ENCODE results near the gene RETREG2.

DNA sequence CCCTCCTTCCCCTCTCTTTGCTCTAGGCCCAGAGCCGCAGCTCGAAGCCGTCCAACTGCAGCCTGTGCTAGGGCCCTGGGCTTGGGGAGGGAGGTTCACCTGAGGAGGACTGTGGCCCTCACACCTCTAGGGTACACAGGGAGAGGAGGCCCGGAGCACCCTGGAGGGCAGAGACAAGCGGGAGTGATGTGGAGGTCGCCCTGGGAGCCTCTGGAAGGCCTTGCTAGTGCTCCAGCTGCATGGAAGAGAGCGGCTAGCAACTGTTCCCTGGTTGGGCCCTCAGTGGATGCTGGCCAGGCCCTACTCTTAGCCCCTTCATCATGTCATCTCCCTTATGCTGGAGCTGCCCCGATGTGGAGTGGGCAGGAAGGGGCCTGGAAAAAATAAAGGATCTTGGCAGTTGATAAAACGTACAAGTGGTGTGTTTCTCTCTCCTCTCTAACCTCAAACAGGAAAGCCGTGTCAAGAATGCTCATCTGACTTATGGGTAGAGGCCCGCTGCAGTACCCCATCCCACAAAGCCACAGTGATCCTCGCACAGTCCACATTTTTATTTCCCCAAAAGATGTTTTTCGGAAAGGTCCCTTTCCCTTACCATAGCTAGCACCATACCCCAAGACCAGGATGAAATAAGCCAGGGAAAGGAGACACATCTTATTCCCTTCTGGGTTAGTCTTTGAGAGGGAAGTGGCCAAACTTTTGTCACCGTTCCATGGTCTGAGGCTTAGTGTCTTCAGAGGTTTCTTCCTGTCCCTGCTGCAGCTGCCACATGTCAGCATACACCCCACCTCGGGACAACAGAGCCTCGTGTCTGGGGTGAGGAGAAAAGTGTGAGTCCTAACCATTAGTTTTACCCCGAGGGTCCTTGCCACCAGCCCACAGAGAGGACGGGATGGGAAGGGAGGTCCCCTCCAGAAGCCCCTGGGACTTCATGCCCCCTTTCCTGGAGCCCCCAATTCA lies 31.4 kb downstream of the RETREG2 start:
- TF ChIP-seq GTF2F1 (IDR thresholded peaks at IDR 0.05; ENCODE audit: borderline replicate concordance, low read depth, low read length): no peak
- TF ChIP-seq ZNF274 (IDR thresholded peaks at IDR 0.05; ENCODE audit: borderline replicate concordance, extremely low read depth, low read length): no peak
- no peak for TF ChIP-seq HDAC6 (IDR thresholded peaks at IDR 0.05; ENCODE audit: low read depth, low read length)
- TF ChIP-seq, protein P1, sequence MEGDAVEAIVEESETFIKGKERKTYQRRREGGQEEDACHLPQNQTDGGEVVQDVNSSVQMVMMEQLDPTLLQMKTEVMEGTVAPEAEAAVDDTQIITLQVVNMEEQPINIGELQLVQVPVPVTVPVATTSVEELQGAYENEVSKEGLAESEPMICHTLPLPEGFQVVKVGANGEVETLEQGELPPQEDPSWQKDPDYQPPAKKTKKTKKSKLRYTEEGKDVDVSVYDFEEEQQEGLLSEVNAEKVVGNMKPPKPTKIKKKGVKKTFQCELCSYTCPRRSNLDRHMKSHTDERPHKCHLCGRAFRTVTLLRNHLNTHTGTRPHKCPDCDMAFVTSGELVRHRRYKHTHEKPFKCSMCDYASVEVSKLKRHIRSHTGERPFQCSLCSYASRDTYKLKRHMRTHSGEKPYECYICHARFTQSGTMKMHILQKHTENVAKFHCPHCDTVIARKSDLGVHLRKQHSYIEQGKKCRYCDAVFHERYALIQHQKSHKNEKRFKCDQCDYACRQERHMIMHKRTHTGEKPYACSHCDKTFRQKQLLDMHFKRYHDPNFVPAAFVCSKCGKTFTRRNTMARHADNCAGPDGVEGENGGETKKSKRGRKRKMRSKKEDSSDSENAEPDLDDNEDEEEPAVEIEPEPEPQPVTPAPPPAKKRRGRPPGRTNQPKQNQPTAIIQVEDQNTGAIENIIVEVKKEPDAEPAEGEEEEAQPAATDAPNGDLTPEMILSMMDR (IDR thresholded peaks at IDR 0.05; ENCODE audit: control extremely low read depth in 1 of 3, insufficient read depth in 1 of 3, low read depth in 1 of 3, low read length in 3 of 3): no peak
- no peak for TF ChIP-seq RXRA (IDR thresholded peaks at IDR 0.05; ENCODE audit: insufficient read depth, low read depth, low read length)
- TF ChIP-seq, protein P2, sequence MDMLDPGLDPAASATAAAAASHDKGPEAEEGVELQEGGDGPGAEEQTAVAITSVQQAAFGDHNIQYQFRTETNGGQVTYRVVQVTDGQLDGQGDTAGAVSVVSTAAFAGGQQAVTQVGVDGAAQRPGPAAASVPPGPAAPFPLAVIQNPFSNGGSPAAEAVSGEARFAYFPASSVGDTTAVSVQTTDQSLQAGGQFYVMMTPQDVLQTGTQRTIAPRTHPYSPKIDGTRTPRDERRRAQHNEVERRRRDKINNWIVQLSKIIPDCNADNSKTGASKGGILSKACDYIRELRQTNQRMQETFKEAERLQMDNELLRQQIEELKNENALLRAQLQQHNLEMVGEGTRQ (IDR thresholded peaks at IDR 0.05; ENCODE audit: low read length): no peak
- no peak for TF ChIP-seq EZH2 (IDR thresholded peaks at IDR 0.05; ENCODE audit: low read depth, low read length, severe bottlenecking)

All from H1 (cell line).